C4-2B (cell line): Measurements from ENCODE around the gene HOXD1.

Source experiments
- ZFX ChIP-seq: fragments of 450-650 bp; IDR thresholded peaks from 2 replicates; pipeline ENCODE4 v1.6.1; 2017
- TF ChIP-seq, protein P1 (sequence below): fragments of 450-650 bp; conservative IDR thresholded peaks from 2 replicates; pipeline ENCODE4 v1.5.1; 2017; ENCODE audit warnings: mild to moderate bottlenecking

DNA sequence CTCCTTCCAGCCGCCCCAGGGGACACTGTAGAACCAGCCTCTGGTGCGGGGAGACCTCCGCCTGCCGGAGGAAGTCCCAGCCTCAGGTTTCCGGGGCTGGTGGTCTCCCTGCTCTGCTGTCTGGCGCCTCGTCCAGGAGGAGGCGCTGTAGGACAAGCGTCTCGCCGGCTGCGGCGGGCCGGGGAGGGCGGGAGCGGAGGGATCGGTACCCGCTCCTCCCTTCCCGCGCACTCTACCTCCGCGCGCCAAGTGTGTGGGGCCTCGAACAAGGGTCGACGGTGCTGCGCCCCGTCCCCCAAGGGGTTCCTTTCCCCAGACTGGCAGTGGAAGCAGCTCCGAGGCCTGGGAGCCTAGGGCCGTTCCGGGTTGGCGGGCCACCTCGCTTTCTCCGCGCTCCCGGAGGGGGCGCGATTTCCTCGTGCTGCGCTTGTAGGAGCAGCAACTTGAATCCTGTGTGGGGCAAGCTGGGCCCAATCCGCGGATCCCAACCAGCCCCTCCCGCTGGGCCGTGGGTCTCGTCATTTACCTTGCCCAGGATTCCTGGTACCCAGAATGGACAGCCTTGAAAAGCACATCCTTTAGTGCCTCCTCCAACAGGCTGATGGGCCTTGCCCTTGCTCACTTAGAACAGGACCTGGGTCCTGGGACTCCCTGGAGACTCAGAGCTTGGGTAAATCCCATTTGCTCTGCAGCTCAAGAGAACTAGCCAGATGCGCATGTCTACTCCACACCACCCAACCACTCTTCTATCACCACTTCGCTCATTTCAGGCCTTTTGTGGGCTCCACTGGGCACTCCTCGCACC is 47.8 kb upstream of the HOXD1 start:
- TF ChIP-seq, protein P1, sequence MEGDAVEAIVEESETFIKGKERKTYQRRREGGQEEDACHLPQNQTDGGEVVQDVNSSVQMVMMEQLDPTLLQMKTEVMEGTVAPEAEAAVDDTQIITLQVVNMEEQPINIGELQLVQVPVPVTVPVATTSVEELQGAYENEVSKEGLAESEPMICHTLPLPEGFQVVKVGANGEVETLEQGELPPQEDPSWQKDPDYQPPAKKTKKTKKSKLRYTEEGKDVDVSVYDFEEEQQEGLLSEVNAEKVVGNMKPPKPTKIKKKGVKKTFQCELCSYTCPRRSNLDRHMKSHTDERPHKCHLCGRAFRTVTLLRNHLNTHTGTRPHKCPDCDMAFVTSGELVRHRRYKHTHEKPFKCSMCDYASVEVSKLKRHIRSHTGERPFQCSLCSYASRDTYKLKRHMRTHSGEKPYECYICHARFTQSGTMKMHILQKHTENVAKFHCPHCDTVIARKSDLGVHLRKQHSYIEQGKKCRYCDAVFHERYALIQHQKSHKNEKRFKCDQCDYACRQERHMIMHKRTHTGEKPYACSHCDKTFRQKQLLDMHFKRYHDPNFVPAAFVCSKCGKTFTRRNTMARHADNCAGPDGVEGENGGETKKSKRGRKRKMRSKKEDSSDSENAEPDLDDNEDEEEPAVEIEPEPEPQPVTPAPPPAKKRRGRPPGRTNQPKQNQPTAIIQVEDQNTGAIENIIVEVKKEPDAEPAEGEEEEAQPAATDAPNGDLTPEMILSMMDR, result peak; percentile 94
- TF ChIP-seq ZFX, result no peak
